HEK293T (cell line): Measurements from ENCODE around the gene CUX1.

ENCODE experiments used
- CTCF ChIA-PET: fragments of 350-600 bp; formaldehyde crosslinking; extraction: SDS; loops from one replicate; lab custom pipeline; 2021; ENCODE audit warnings: antibody characterized with exemption, inconsistent platforms; lab: Yijun Ruan, JAX
- POLR2A ChIA-PET: fragments of 350-600 bp; formaldehyde crosslinking; extraction: SDS; loops from one replicate; lab custom pipeline; 2020; ENCODE audit warnings: antibody characterized with exemption, inconsistent platforms; lab: Yijun Ruan, JAX
- DNase-seq: peaks from one replicate; pipeline ENCODE4 v3.0.0; 2012; ENCODE audit warnings: mixed read lengths; ENCODE audit errors: extremely low spot score
- ARNT ChIP-seq: fragments of 450-650 bp; IDR thresholded peaks from 2 replicates; pipeline ENCODE4 v1.6.1; 2017; ENCODE audit warnings: mild to moderate bottlenecking
- BHLHE40 ChIP-seq: fragments of 450-650 bp; IDR thresholded peaks from 2 replicates; pipeline ENCODE4 v1.6.1; 2016; ENCODE audit warnings: mild to moderate bottlenecking, moderate library complexity, borderline replicate concordance
- CTBP1 ChIP-seq: fragments of 450-650 bp; IDR thresholded peaks from 2 replicates; pipeline ENCODE4 v1.6.1; 2016; ENCODE audit warnings: borderline replicate concordance
- ELF4 ChIP-seq: fragments of 450-650 bp; IDR thresholded peaks from 2 replicates; pipeline ENCODE4 v1.6.1; 2017; ENCODE audit warnings: antibody characterized with exemption
- FOXA1 ChIP-seq: fragments of 450-650 bp; IDR thresholded peaks from 2 replicates; pipeline ENCODE4 v1.6.1; 2016; ENCODE audit warnings: mild to moderate bottlenecking
- FOXK2 ChIP-seq: fragments of 450-650 bp; IDR thresholded peaks from 2 replicates; pipeline ENCODE4 v1.6.1; 2016; ENCODE audit warnings: mild to moderate bottlenecking
- FOXM1 ChIP-seq: fragments of 450-650 bp; IDR thresholded peaks from 2 replicates; pipeline ENCODE4 v1.6.1; 2017; ENCODE audit warnings: mild to moderate bottlenecking, borderline replicate concordance
- HDGF ChIP-seq: fragments of 450-650 bp; IDR thresholded peaks from 2 replicates; pipeline ENCODE4 v1.6.1; 2017; ENCODE audit warnings: antibody characterized with exemption, borderline replicate concordance
- L3MBTL2 ChIP-seq: fragments of 450-650 bp; conservative IDR thresholded peaks from 2 replicates; pipeline ENCODE4 v1.6.1; 2016; ENCODE audit warnings: mild to moderate bottlenecking
- LEF1 ChIP-seq: fragments of 450-650 bp; IDR thresholded peaks from 2 replicates; pipeline ENCODE4 v1.6.1; 2017; ENCODE audit warnings: mild to moderate bottlenecking, borderline replicate concordance
- NFRKB ChIP-seq: fragments of 450-650 bp; IDR thresholded peaks from 2 replicates; pipeline ENCODE4 v1.6.1; 2016; ENCODE audit warnings: mild to moderate bottlenecking, moderate library complexity
- SP1 ChIP-seq: fragments of 450-650 bp; IDR thresholded peaks from 2 replicates; pipeline ENCODE4 v1.6.1; 2017
- SUZ12 ChIP-seq: fragments of 450-650 bp; IDR thresholded peaks from 2 replicates; pipeline ENCODE4 v1.6.1; 2016; ENCODE audit warnings: mild to moderate bottlenecking
- TARDBP ChIP-seq: fragments of 450-650 bp; IDR thresholded peaks from 2 replicates; pipeline ENCODE4 v1.6.1; 2016
- ZNF384 ChIP-seq: fragments of 450-650 bp; IDR thresholded peaks from 2 replicates; pipeline ENCODE4 v1.6.1; 2016
- TF ChIP-seq, protein P1 (sequence below): fragments of 450-650 bp; IDR thresholded peaks from 2 replicates; pipeline ENCODE4 v1.6.1; 2016

The CUX1 gene

DNA sequence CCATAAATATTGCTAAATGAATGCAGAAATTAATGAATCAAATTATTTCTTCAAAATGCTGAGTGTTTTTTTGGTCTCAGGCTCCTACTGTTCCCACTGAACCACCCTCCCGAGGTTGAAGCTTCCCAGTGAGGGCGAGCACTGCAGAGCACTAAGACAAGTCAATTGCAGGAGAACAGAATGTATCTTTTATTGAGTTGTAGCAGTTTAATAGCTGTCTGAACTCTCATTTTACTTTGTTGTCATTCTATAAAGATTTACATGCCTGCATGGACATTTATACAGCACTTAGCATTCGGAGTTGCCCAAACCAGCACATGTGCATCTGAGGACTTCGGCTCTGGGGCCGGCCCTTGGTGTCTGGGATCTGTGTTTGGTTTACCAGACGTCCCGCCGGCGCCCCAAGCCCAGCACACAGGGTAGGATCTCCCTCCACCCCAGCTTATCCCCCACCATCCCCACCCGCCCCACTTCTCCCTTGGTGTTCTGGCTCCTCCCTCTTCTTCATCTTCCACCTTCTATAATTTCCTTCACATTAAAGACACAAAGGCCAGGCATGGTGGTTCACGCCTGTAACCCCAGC lies 258.2 kb downstream of the CUX1 start:
- no peak for TF ChIP-seq ZNF384
- TF ChIP-seq FOXK2: no peak
- no peak for TF ChIP-seq SP1
- no peak for TF ChIP-seq CTBP1
- TF ChIP-seq SUZ12: no peak
- no peak for TF ChIP-seq FOXA1
- TF ChIP-seq, protein P1, sequence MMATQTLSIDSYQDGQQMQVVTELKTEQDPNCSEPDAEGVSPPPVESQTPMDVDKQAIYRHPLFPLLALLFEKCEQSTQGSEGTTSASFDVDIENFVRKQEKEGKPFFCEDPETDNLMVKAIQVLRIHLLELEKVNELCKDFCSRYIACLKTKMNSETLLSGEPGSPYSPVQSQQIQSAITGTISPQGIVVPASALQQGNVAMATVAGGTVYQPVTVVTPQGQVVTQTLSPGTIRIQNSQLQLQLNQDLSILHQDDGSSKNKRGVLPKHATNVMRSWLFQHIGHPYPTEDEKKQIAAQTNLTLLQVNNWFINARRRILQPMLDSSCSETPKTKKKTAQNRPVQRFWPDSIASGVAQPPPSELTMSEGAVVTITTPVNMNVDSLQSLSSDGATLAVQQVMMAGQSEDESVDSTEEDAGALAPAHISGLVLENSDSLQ: no peak
- no peak for TF ChIP-seq BHLHE40
- no peak for TF ChIP-seq TARDBP
- no peak for TF ChIP-seq L3MBTL2
- no peak for TF ChIP-seq NFRKB
- TF ChIP-seq ARNT: no peak
- TF ChIP-seq ELF4: no peak
- TF ChIP-seq FOXM1: no peak
- TF ChIP-seq LEF1: no peak
- no peak for TF ChIP-seq HDGF
- no peak for DNase-seq
- POLR2A ChIA-PET: no interaction called here
- CTCF ChIA-PET: interaction anchor here (0.5 kb wide), 1 partner anchor 8 kb away, joined by 3 read pairs; no protein-coding TSS in a partner anchor

DNA sequence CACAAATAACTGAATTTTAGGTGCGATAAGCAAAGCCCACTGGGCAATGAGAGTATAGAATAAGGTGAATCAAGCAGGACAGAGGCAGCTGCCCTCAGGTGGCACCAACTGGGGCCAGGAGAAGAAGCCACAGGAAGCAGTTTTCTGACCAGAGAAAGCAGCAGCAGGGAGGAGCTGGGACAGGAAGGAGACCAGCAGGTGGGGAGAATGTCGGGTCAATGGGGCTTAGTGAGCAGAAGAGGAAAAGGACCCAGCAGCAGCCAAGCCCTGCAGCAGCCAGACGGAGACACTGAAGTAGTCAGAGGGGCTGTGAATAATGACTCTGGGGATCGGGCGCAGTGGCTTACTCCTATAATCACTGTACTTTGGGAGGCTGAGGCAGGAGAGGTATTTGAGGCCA lies 259.7 kb downstream of the CUX1 start:
- ChIA-PET CTCF (no interaction called here), POLR2A (no interaction called here)
- DNase-seq: no peak
- TF ChIP-seq ARNT: no peak
- TF ChIP-seq FOXK2: no peak
- TF ChIP-seq BHLHE40: no peak
- no peak for TF ChIP-seq HDGF
- TF ChIP-seq TARDBP: no peak
- TF ChIP-seq ZNF384: no peak
- TF ChIP-seq NFRKB: no peak
- TF ChIP-seq CTBP1: no peak
- no peak for TF ChIP-seq ELF4
- no peak for TF ChIP-seq SP1
- no peak for TF ChIP-seq LEF1
- no peak for TF ChIP-seq FOXM1
- TF ChIP-seq, protein P1: no peak
- TF ChIP-seq SUZ12: no peak

DNA sequence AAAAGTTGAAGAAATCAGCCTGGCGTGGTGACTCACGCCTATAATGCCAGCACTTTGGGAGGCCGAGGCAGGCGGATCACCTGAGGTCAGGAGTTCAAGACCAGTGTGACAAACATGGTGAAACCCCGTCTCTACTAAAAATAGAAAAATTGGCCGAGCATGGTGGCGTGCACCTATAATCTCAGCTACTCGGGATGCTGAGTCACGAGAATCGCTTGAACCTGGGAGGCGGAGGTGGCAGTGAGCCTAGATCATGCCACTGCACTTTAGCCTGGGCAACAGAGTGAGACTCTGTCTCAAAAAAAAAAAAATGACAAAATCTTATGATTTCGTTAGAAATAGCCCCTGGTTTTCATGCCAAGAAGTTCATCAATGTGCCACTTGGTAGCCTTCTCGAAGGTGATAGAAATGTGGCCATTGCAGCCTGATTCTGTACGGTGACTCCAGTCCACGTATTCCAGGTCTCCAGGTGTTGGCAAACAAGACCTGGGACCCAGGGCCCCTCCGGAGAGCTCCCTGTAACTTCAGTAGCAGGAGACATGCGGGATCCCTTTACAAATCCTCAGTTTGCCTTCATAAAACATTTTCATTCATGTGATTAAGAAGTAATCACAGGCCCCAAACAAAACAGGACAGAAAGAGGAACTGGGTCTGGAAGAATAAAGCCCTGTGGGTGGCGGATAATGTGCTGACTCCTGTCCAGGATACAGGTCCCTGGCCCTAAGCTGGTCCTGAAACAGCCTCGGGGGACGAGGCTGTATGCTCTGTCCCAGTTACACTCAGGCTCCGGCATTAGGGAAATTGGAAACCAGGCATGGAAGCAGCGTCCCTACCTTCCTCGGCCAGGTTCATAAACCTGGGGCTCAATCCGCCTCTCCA lies 262.0 kb downstream of the CUX1 start:
- TF ChIP-seq NFRKB (no peak), FOXK2 (no peak), L3MBTL2 (no peak)
- ChIA-PET CTCF (interaction anchor here (0.6 kb wide), 1 partner anchor 9 kb away, joined by 3 read pairs; no protein-coding TSS in a partner anchor), POLR2A (no interaction called here)
- DNase-seq: no peak

DNA sequence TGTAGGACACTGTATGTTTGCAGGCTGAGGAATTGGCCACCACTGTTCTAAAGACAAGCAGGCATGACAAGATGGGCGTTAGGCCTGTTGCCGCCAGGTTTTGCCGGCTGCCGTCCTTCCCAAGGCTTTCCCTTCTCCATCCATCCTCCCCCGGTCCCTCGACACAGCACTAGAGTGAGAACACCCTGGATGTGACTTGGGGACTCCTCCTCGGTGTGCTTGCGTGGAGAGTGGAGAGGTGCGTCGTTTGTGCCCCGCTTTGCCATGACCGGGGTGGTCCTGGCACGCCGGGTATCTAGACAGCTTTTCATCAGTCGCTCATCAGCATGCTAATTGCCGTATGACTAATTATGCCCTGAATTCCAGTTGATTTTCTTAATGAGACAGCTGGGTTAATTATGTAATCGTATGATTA lies 262.6 kb downstream of the CUX1 start:
- POLR2A ChIA-PET: no interaction called here
- CTCF ChIA-PET: no interaction called here
- TF ChIP-seq CTBP1: no peak
- TF ChIP-seq ARNT: no peak

GRCh38 chr7:102080434-102081243 lies 263.2 kb downstream of the CUX1 start:
- CTCF ChIA-PET: no interaction called here
- POLR2A ChIA-PET: no interaction called here
- no peak for TF ChIP-seq FOXA1
- TF ChIP-seq, protein P1: no peak
- TF ChIP-seq NFRKB: no peak
- TF ChIP-seq ELF4: no peak
- TF ChIP-seq L3MBTL2: no peak
- TF ChIP-seq BHLHE40: no peak
- no peak for TF ChIP-seq CTBP1
- no peak for TF ChIP-seq ARNT
- no peak for TF ChIP-seq SP1
- DNase-seq: no peak

More for the DNA sequence above, 262.6 kb downstream of the CUX1 start:
- no peak for DNase-seq

DNA sequence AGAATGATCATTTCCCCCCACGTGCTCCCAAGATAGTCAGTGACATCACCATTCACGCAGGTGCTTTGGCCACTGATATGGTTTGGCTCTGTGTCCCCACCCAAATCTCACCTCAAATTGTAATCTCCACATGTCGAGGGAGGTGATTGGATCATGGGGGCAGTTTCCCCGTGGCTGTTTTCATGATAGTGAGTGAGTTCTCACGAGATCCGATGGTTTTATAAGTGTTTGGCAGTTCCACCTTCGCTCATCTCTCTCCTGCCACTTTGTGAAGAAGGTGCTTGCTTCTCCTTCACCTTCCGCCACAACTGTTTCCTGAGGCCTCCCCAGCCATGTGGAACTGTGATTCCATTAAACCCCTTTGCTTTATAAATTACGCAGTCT lies 263.8 kb downstream of the CUX1 start:
- TF ChIP-seq TARDBP: no peak
- TF ChIP-seq ARNT: no peak
- TF ChIP-seq ZNF384: no peak
- no peak for TF ChIP-seq SUZ12
- no peak for TF ChIP-seq L3MBTL2
- TF ChIP-seq NFRKB: no peak
- TF ChIP-seq FOXK2: no peak
- TF ChIP-seq LEF1: no peak
- TF ChIP-seq, protein P1: no peak
- no peak for TF ChIP-seq CTBP1
- no peak for TF ChIP-seq ELF4
- no peak for TF ChIP-seq FOXM1
- TF ChIP-seq SP1: no peak
- TF ChIP-seq BHLHE40: no peak
- no peak for TF ChIP-seq FOXA1
- CTCF ChIA-PET: no interaction called here
- POLR2A ChIA-PET: no interaction called here
- DNase-seq: no peak
